ENCODE results near the gene SCRT2. TPM values are rescaled to one million over a fixed set of nuclear protein-coding genes. Genes with fewer than 3 reads are reported as not detected.

Gene SCRT2
- total RNA-seq, 2 experiments from 2014 or later = not detected

DNA sequence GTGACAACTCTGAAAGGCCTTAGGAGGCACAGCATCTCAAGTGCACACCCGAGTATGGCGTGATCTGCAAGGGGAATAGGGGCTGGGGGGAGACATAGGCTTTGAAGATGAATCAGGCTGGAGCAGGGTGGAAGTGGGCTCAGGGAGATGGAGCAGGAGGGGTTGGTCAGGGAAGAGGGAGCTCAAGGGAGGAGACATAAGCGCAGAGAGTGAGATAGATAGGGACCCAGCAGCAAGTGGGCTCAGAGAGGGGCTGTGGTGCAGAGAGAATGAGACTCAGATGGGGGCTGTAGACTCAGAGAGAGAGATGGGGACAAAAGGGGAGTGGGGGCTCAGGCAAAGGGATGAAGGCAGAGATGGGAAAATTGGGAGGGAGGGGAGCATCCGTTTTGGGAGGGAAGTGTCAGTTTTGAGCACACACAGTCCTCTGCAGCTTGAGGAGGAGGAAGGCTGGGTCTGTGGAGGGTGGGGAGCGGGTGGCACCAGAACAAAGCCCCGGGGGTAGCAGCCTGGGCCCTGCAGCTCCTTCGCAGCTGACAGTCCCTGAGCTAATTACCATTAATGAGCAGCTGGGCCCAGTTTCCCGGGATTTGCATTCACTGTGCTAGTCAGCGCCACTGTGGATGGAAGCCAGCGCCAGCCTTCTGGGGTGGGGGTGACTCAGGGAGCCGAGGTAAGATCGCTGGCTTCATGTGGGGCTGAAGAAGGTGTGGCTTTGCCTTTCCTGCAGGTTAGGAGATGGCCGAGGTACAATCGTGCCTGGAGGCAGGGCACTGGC lies 41.3 kb downstream of the SCRT2 start:
- DNase-seq (no peak), ATAC-seq (no peak)
- peaks cover 6% of the 10 kb centered on the region for H3K27me3 Mint-ChIP-seq (ENCODE audit: low read depth)
- no peak overlapping the region for H3K27ac Mint-ChIP-seq
- POLR2A ChIA-PET = no interaction called here
- no peaks in the 10 kb centered on the region for H3K9me3 Mint-ChIP-seq (ENCODE audit: insufficient read depth)
- H3K4me1 Mint-ChIP-seq (ENCODE audit: low read depth) = no peaks in the 10 kb centered on the region
- H3K36me3 Mint-ChIP-seq (ENCODE audit: low read depth) = no peaks in the 10 kb centered on the region
- H3K4me3 Mint-ChIP-seq = no peak overlapping the region
- CTCF ChIA-PET = no interaction called here

DNA sequence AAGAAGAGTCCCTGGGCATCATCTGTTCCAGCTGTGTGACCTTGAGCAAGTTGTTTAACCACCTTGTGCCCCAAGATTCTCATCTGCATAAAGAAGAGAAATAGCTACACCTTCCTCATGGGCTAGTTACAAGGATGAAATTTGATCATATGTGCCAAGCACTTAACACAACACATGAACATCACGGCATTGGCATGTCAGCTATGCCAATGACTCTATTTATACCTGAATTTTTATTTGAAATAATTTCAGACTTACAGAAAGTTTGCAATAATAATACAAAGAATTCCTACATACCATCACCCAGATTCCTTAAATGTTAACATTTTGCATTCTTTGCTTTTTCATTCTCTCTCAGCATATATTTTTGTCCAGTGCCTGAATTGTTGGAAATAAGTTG lies 44.5 kb downstream of the SCRT2 start:
- ATAC-seq (no peak), DNase-seq (no peak)
- Mint-ChIP-seq H3K4me3 (no peak overlapping the region), H3K9me3 (ENCODE audit: insufficient read depth) (no peaks in the 10 kb centered on the region), H3K4me1 (ENCODE audit: low read depth) (no peaks in the 10 kb centered on the region), H3K27me3 (ENCODE audit: low read depth) (peaks cover 3% of the 10 kb centered on the region), H3K27ac (no peak overlapping the region), H3K36me3 (ENCODE audit: low read depth) (no peaks in the 10 kb centered on the region)
- ChIA-PET POLR2A (no interaction called here), CTCF (interaction anchor here (1.3 kb wide), 1 partner anchor 15 kb away, joined by 6 read pairs; no protein-coding TSS in a partner anchor)

DNA sequence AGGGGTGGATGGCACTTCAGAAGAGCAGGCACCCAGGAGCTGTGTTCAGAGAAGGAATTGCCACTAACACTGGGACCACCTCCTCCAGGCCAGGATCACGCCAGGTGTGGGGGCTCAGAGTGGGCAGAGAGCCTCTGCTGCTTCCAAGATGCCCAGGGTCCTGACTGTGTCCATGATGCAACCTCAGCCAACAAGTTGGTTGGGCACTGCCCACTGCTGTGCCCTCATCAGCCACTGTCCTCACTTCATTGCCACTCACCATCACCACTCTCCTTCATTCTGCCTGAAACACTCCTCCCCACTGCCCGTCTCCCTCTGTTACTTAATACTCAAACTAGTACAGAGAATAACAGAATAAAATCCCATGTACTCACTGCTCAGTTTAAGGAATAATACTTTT lies 49.0 kb downstream of the SCRT2 start:
- ChIA-PET CTCF (no interaction called here), POLR2A (no interaction called here)
- DNase-seq (no peak), ATAC-seq (no peak)
- H3K27me3 Mint-ChIP-seq (ENCODE audit: low read depth) = peaks cover 10% of the 10 kb centered on the region
- no peaks in the 10 kb centered on the region for H3K9me3 Mint-ChIP-seq (ENCODE audit: insufficient read depth)
- H3K36me3 Mint-ChIP-seq (ENCODE audit: low read depth) = no peaks in the 10 kb centered on the region
- H3K4me1 Mint-ChIP-seq (ENCODE audit: low read depth) = no peaks in the 10 kb centered on the region
- H3K4me3 Mint-ChIP-seq = no peak overlapping the region
- H3K27ac Mint-ChIP-seq = no peak overlapping the region

DNA sequence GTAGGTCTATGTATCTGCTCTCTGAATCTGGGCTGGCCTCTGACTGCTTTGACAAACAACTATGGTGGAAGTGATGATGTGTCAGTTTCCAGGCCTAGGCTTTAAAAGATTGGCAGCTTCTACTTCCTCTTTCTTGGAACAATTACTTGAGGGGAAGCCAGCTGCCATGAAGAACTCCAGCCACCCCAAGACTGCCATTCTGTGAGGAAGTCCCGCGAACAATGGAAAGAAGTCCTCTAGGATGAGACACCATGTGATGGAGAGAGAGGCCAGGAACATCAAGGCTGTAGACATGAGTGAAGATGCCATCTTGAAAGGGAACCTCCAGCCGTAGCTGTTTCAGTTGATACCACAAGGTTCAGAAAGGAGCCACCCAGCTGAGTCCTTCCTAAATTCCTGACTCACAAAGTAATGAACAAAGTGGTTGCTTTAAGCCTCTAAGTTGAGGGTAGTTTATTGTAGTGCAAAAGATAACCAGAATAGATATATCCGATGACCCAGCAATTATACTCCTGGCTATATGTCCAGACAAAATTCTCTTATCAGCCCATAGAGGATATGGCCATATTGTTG lies 50.2 kb downstream of the SCRT2 start:
- DNase-seq = no peak

DNA sequence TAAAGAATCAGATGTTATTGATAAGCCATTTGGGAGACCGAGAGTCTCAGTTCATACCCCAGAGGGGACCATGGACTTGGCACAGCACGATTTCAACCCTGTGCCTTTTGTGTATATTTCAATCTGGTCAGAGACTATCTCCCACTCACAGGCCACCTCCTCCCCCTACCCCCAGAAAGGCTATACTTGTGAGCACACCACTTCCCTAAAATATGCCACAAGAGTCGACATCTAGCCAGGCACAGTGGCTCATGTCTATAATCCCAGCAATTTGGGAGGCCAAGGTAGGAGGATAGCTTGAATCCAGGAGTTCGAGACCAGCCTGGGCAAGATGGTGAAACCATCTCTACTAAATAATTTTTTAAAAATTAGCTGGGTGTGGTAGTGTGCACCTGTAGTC lies 51.9 kb downstream of the SCRT2 start:
- Mint-ChIP-seq H3K4me3 (no peak overlapping the region), H3K36me3 (ENCODE audit: low read depth) (no peaks in the 10 kb centered on the region), H3K27me3 (ENCODE audit: low read depth) (peaks cover 18% of the 10 kb centered on the region), H3K9me3 (ENCODE audit: insufficient read depth) (no peaks in the 10 kb centered on the region), H3K27ac (no peak overlapping the region), H3K4me1 (ENCODE audit: low read depth) (no peaks in the 10 kb centered on the region)
- ChIA-PET CTCF (interaction anchor here (1.7 kb wide), 1 partner anchor 22 kb away, joined by 6 read pairs; no protein-coding TSS in a partner anchor), POLR2A (no interaction called here)
- ATAC-seq (no peak), DNase-seq (no peak)

More for the DNA sequence above, 50.2 kb downstream of the SCRT2 start:
- H3K4me1 Mint-ChIP-seq (ENCODE audit: low read depth) = no peaks in the 10 kb centered on the region
- no peak overlapping the region for H3K27ac Mint-ChIP-seq
- H3K27me3 Mint-ChIP-seq (ENCODE audit: low read depth) = peaks cover 10% of the 10 kb centered on the region
- ATAC-seq = no peak
- H3K9me3 Mint-ChIP-seq (ENCODE audit: insufficient read depth) = no peaks in the 10 kb centered on the region
- H3K4me3 Mint-ChIP-seq = no peak overlapping the region
- POLR2A ChIA-PET = no interaction called here
- CTCF ChIA-PET = no interaction called here
- no peaks in the 10 kb centered on the region for H3K36me3 Mint-ChIP-seq (ENCODE audit: low read depth)

DNA sequence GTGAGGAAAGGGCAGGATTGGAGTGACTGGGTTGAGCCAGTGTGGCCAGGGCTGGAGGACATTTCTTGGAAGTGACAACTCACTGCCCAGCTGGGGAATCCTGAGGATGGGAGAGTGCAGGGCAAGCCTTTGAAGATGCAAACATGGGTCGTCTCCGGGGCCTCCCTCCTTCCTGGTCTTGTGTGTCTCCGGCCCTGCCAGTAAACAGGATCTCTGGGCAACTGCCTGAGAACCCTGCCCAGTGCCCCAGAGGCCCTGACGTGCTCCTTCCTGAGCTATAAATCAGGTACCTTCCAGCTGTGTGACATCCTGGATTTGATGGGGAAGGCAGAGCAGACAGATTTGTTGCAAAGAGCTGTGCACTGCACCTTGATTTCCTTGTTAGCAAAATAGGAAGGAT lies 52.6 kb downstream of the SCRT2 start:
- no peak overlapping the region for H3K4me3 Mint-ChIP-seq
- H3K9me3 Mint-ChIP-seq (ENCODE audit: insufficient read depth) = peaks cover under 1% of the 10 kb centered on the region
- ChIA-PET POLR2A (no interaction called here), CTCF (interaction anchor here (1.7 kb wide), 1 partner anchor 22 kb away, joined by 6 read pairs; no protein-coding TSS in a partner anchor)
- peaks cover 22% of the 10 kb centered on the region for H3K27me3 Mint-ChIP-seq (ENCODE audit: low read depth)
- DNase-seq (no peak), ATAC-seq (no peak)
- no peaks in the 10 kb centered on the region for H3K36me3 Mint-ChIP-seq (ENCODE audit: low read depth)
- no peak overlapping the region for H3K27ac Mint-ChIP-seq
- no peaks in the 10 kb centered on the region for H3K4me1 Mint-ChIP-seq (ENCODE audit: low read depth)

DNA sequence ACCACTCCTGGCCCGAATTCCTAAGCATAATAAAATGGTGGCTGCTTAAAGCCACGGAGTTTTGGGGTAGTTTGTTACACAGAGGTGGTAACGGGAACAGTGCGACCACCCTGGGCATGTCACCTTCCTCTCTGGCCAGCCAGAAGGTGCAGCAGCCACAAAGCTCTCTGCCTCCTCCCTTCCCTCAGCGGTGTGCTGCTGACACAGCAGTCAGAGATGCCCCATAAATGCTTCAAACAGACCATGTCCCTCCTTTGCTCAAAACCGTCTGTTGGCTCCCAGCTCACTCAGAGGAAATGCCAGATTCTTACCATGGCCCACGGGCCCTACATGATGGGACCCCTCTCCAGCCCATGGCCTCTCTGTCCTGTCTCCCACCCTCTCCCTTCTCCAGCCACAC lies 53.4 kb downstream of the SCRT2 start:
- ChIA-PET CTCF (interaction anchor here (1.4 kb wide), 1 partner anchor 23 kb away, joined by 4 read pairs; no protein-coding TSS in a partner anchor), POLR2A (no interaction called here)
- Mint-ChIP-seq H3K27ac (no peak overlapping the region), H3K36me3 (ENCODE audit: low read depth) (no peaks in the 10 kb centered on the region), H3K9me3 (ENCODE audit: insufficient read depth) (peaks cover 4% of the 10 kb centered on the region), H3K27me3 (ENCODE audit: low read depth) (peaks cover 27% of the 10 kb centered on the region), H3K4me3 (no peak overlapping the region), H3K4me1 (ENCODE audit: low read depth) (no peaks in the 10 kb centered on the region)
- no peak for DNase-seq
- ATAC-seq = no peak

DNA sequence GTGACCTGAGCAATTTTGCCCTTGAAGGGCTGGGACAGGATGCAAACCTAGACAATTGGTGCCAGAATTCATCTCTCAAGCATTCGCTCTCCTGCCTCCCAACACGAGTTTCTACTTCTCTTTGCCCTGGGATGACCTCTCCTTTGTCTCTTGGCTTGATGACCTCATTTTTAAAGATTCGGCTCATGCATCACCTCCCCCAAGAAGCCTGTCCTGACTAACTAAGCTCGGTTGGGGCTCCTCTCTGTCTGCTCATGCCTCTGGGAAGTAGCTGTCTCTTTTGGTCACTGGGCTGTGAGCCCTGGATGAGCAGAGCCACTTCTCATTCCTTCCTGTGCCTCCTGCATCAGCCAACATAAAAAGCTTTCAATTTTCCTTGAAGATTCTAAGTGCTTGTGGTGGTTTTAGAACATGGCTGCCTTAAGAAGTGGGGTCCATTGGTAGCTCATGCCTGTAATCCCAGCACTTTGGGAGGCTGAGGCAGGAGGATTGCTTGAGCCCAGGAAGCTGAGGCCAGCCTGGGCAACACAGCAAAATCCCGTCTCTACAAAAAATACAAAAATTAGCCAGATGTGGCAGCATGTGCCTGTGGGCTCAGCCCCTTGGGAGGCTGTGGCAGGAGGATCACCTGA lies 54.4 kb downstream of the SCRT2 start:
- peaks cover 29% of the 10 kb centered on the region for H3K27me3 Mint-ChIP-seq (ENCODE audit: low read depth)
- peaks cover 4% of the 10 kb centered on the region for H3K9me3 Mint-ChIP-seq (ENCODE audit: insufficient read depth)
- no peak for ATAC-seq
- H3K27ac Mint-ChIP-seq = no peak overlapping the region
- no peaks in the 10 kb centered on the region for H3K4me1 Mint-ChIP-seq (ENCODE audit: low read depth)
- ChIA-PET CTCF (interaction anchor here (1.4 kb wide), 1 partner anchor 24 kb away, joined by 4 read pairs; no protein-coding TSS in a partner anchor), POLR2A (no interaction called here)
- no peak for DNase-seq
- no peak overlapping the region for H3K4me3 Mint-ChIP-seq
- H3K36me3 Mint-ChIP-seq (ENCODE audit: low read depth) = no peaks in the 10 kb centered on the region

DNA sequence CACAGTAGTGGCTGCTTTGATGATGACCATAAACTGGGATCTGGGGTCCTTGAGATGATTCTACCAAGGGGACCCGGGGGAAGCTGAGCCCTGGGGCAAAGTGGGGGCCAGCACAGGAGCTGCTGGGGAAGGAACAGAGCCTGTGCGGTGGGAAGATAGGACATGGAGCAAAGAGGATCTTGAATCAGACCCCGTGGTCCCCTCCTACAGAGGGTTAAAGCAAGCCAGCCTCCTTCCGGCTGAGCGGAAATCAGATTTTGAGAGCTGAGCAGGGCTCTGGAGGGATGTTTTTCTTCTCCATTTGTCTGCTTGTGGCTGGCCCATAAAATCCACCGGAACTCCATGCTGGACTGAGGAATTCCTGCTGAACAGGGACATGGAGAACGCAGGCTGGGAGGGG lies 55.4 kb downstream of the SCRT2 start:
- Mint-ChIP-seq H3K4me1 (ENCODE audit: low read depth) (no peaks in the 10 kb centered on the region), H3K4me3 (no peak overlapping the region), H3K36me3 (ENCODE audit: low read depth) (no peaks in the 10 kb centered on the region), H3K27ac (no peak overlapping the region), H3K27me3 (ENCODE audit: low read depth) (peaks cover 30% of the 10 kb centered on the region), H3K9me3 (ENCODE audit: insufficient read depth) (peaks cover 4% of the 10 kb centered on the region)
- ChIA-PET CTCF (interaction anchor here (0.6 kb wide), 1 partner anchor 21 kb away, joined by 3 read pairs; no protein-coding TSS in a partner anchor), POLR2A (no interaction called here)
- no peak for ATAC-seq
- no peak for DNase-seq

DNA sequence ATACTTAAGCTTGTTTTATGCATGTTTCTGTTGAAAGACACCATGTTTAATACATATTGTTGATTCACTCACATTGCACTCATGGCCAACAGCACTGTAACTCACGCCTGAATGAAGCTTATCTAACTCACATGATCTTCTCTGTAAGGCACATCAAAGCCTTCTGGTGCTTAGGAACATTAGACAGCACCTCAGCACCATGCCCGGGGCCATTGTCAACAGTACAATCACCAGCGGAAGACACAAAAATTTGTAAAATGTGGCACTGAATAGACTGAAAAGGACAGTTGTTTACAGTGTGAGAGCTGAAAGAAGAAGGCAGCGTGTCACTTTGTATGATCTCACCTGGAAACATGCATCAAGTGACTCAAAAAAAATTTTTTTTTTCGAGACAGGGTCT lies 56.6 kb downstream of the SCRT2 start:
- CTCF ChIA-PET = interaction anchor here (2.9 kb wide), 1 partner anchor 27 kb away, joined by 16 read pairs; no protein-coding TSS in a partner anchor
- Mint-ChIP-seq H3K9me3 (ENCODE audit: insufficient read depth) (peaks cover 4% of the 10 kb centered on the region), H3K27ac (no peak overlapping the region), H3K27me3 (ENCODE audit: low read depth) (peaks cover 34% of the 10 kb centered on the region), H3K4me3 (no peak overlapping the region), H3K36me3 (ENCODE audit: low read depth) (no peaks in the 10 kb centered on the region), H3K4me1 (ENCODE audit: low read depth) (no peaks in the 10 kb centered on the region)
- POLR2A ChIA-PET = no interaction called here
- DNase-seq (no peak), ATAC-seq (no peak)

DNA sequence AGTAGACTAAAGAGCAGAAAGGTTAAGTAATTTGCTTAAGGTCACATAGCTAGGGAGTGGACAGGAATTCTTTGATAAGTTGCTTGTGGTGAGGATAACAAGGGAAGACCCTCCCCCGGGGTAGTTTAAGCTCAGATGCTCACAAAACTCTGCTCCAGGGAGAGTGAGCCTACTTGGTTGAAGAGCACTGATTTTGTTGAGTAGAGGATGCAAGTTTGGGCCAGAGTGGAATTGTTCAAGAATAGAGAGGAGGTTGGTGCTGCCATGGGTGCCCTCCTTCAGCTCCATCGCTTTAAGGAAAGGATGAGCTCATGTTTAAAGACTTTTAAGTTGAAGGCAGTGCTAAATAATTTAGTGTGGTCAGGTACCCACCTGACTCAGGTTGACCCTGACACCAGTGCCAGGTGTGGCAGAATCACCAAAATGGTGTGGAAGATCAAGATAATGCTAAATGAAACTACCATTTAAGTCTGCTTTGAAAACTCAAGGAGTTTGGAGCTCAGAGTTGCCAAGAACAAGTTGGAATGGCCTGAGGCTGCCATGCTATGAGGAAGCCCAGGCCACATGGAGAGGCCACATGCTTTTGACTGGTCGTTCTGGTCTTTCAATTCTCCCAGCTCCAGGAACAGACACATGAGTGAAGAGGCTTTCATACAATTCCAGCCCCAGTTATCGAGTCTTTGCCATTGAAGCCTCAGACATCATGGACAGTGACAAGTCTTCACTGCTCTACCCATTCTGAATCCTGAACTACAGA lies 57.5 kb downstream of the SCRT2 start:
- Mint-ChIP-seq H3K27ac (no peak overlapping the region), H3K4me1 (ENCODE audit: low read depth) (no peaks in the 10 kb centered on the region), H3K4me3 (no peak overlapping the region), H3K36me3 (ENCODE audit: low read depth) (no peaks in the 10 kb centered on the region), H3K27me3 (ENCODE audit: low read depth) (peaks cover 39% of the 10 kb centered on the region), H3K9me3 (ENCODE audit: insufficient read depth) (peaks cover 4% of the 10 kb centered on the region)
- DNase-seq (no peak), ATAC-seq (no peak)
- POLR2A ChIA-PET = no interaction called here
- CTCF ChIA-PET = interaction anchor here (2.9 kb wide), 1 partner anchor 28 kb away, joined by 16 read pairs; no protein-coding TSS in a partner anchor

All from activated CD8-positive, alpha-beta T cell treated with anti-CD3 and anti-CD28 coated beads, Interleukin-2, amount 10 ng/mL, durations not matched to agents 7 days and 5 days (primary cell).